DMS 273 (cell line): ENCODE data around the gene CENPN.

Experiments
- DNase-seq: peaks from one replicate; lab custom pipeline; 2025; ENCODE audit not compliant: unreplicated experiment; lab: John Stamatoyannopoulos, UW

CENPN gene

DNA sequence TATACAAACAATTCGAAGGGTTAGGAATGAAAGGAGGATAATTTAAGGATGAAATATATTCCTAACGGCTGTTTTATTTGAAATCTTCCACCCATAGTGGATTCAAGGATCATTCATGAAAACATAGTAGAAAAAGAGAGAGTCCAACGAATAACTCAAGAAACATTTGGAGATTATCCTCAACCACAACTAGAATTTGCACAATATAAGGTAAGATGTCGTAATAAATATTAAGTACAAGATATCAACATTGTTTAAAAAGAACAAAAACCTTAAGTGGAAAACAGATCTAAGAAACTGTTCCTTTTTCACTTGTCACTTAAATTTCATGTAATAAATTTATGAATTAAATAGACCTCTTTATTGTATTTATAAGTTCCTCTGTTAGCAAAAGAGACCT lies 19.4 kb downstream of the CENPN start:
- no peak for DNase-seq

DNA sequence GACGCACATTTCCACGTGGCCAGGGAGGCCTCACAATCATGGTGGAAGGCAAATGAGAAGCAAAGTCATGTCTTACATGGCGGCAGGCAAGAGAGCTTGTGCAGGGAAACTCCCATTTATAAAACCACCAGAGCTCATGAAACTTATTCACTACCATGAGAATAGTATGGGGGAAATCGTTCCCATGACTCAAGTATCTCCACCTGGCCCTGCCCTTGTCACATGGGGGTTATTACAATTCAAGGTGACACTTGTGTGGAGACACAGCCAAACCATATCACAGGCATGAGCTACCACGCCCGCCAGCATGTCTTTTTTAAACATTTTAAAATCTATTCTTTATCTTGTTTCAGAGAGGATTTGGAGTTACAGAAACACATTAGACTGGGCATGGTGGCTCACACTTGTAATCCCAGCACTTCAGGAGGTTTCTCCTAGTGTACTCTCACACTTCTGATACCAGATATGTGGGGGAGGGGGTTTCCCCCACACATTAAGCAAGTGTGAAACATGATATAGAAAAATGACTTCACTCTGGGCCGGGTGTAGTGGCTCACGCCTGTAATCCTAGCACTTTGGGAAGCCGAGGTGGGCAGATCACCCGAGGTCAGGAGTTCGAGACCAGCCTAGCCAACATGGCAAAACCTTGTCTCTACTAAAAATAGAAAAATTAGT lies 23.1 kb downstream of the CENPN start:
- no peak for DNase-seq

DNA sequence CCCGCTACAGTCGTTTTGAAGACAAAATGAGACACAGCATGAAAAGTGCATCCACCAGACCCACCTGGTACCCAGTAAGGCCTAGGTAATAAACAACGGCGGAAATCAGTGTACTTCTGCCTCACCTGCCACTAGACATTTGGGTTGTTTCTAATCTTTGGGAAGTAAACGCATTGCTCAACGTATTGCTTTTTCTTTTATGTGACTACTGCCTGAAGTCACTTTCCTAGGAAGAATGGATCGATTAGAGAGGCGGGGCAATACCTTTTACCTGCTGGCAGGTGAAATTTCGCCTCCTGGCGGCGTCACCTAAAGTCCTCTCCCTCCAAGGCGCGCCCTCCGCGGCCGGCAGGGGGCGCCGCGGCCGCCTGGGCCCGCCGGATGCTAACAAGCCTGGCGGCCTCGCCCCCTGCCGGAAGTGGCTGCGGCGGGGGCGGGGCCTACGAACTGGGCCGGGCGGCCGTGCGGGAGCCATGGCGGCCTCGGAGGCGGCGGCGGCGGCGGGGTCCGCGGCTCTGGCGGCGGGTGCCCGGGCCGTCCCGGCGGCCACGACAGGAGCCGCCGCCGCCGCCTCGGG lies 28.5 kb downstream of the CENPN start, which contains the start of gene ATMIN:
TSS of gene ATMIN (plus strand) at position 445 of the 577 bp plus-strand sequence. CDS start at position 474, 29 bp downstream.
- peak; percentile 97 for DNase-seq

DNA sequence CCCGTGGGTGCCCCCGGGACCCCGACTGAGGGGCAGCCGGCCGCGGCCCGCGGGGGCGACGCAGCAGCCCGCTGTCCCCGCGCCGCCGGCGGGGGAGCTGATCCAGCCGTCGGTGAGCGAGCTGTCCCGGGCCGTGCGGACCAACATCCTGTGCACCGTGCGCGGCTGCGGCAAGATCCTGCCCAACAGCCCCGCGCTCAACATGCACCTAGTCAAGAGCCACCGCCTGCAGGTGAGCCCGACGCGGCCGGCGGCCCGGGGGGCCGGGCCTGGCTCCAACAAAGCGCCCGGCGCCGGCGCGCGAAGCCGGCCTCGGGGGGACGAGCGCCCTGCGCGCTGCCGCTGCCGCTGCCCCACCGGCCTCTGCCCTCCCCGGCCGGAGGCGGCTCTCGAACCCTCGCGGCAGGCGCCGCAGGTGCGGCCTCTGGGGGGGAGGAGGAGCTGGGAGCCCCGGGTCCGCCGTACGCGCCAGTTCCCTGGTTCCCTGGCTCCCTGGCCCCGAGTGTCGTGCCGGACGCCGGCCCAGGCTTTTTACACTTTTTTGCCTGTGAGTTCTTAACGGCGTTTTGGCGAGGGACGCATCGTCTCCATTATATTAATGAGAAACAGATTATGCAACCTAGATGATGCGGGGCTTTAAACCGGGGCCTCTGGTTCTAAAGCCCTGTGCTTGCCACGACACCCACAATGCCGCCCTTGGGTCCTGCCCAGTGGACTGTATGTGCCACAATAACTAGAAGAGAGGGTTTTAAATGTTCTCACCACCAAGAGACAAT lies 29.1 kb downstream of the CENPN start:
- peak; percentile 72 for DNase-seq

DNA sequence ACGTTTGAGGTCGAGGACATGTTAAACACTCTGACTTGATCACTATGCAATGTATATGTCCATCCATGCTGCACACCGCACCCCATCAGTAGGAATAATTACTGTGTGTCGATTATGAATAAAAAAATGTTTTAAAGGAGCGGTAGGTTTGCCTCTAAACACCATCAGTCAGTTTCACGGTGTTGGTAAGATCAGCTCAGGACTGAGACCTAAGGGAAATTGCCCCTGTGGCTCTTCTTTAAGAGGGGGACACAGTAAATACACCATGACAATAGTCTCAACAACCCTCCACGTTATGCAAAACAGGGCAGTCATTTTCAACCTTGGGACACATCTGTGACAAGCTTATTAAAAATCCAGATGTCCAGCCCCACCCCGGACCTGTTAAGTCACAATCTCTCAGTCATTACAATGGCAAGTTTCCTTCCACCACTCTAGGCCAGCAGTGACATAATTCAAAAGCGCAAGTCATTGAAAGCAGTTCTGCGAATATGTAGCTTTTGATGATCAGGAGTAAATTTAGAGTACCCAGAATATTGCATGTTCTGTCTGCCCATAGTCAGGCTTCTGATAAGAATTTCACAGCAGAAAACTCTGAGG lies 29.8 kb downstream of the CENPN start:
- DNase-seq, result peak; percentile 29

DNA sequence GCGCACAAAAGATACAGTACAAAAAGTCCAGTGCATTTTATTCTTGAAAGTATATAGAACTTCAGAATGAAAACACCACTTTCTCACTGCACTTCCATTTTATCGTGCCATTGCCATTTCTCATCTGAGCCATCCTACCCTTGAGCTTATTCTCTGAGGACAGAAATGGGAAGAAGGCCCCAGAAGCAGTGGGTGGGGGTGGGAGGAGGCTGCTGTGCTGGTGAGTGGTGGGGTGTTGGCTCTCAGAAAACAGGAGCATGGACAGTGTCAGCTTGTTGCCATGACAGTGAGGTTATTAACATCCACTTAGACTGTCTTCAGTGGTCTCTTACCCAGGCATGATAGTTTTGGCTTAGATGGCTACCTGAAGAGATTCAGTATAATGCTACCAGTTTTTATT lies 33.1 kb downstream of the CENPN start:
- DNase-seq, result no peak

DNA sequence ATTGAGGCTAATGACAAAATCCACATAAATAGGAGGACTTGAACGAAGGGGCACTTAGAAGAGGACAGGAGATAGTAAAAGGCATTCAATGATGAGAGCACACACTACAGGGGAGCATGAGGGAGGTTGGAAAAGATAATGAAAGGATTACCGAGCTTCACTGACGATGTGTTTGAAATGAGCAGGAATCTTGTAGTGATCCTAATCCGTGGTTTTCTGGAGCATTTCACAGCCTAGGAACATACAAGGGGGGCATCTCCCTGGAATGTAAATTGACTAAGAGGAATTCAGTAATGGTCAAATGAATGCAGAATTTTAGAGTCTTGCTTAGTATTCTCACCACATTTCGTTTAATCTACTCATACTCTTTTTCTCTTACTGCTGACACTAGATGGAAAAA lies 33.8 kb downstream of the CENPN start:
- no peak for DNase-seq

DNA sequence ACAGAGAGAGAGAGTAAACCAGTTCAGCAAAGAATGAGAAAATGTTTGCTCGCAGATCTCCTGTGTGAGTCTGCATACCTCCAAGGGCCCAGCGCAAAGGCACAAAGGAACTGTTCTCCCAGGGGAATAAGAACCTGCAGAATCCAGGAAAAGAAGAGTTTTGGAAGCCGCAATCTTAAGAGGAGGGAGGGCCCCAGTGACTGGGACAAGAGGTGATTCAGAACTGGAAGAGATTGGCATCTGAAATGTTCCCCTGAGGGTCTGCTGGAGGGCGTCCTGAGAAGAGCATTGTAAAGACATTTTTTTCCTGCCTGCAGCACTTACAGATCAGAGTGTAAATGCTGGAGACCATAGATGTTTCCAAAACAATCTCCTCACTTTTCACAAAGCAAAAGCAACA lies 34.7 kb downstream of the CENPN start:
- DNase-seq, result no peak

DNA sequence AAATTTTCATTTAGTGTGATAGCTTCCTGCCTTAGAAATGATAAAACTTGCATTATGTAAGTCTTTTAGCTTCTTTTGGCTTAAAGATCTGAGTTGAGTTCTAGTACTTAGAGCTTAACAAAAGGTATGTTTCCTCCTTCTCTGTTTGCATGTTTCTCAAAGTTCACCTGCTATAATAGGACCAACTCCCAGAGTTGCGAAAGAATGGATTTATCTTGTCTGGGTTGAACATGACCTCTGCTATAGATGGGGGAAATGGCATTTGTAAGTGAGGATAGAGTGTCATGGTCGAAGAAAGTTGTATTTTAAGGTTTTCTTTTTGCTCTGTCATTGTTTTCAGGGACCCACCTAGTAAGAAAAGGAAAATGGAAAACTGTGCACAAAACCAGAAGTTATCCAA lies 35.8 kb downstream of the CENPN start:
- DNase-seq, result no peak

DNA sequence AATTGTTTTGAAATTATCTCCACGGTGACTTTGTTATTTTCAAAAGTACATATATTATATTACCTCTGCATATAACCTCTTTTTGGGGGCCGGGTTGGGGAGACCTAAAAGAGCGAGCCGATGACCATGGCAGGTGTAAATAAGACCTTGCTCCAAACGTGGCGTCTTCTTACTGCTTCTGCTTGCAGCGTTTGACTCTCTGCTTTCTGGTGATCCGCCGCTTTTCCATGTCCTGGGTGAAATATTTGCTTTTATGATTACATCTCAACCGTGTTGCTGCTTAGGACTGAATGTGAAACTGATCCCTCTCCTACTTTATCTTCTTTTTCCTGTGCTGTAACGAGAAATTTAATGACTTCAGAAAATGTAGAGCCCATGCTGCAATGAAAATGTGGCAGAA lies 46.7 kb downstream of the CENPN start:
- no peak for DNase-seq

DNA sequence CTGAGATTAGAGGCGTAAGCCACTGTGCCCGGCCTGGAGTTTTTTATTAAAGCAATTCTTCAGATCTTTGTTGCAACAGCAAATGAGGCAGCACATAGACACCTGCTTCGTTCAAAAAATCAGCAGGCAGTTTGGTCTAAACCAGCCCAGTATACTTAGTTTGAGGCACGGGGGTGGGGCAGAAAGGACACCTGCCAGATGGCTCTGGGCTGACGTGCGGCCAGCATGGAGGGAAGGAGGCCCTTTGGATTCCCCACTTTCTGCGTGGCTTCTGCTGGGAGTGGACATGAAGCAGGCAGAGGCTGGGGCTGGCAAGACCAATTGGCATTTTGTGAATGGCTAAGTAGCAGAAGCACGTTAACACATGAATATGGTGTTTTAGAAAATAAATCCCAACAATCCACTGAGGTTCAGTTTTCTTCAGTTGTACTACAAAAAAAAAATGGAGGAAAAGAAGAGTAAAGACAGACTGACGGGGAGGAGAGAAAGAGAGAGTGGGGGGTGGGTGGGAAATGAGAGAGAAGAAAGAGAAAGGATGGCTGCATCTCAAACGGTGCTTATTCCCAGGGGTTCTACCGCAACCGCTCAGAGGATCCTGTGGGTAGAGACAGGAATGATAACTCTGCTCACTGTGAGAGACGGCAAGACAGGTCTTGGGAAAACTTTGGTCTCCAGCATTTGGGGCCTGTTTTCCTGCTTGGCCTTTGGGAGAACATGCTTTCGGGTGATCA lies 53.7 kb downstream of the CENPN start:
- DNase-seq, result peak; percentile 5

DNA sequence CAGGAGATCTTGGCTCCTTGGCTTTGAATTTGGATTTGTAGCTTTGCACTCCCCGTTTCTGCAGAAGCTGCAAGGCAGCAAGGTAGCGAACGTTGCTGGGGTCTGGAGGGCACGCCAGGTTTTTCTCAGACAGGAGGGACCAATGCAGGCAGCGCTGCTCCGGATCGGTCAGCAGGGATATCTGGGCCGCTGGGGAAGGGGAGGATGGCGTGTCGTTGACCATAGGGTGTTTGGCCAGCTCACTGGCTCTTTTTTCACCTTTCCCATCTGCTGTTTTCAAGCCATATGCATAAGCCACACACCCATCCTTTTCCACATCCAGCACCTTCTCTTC lies 54.3 kb downstream of the CENPN start:
- DNase-seq, result no peak

DNA sequence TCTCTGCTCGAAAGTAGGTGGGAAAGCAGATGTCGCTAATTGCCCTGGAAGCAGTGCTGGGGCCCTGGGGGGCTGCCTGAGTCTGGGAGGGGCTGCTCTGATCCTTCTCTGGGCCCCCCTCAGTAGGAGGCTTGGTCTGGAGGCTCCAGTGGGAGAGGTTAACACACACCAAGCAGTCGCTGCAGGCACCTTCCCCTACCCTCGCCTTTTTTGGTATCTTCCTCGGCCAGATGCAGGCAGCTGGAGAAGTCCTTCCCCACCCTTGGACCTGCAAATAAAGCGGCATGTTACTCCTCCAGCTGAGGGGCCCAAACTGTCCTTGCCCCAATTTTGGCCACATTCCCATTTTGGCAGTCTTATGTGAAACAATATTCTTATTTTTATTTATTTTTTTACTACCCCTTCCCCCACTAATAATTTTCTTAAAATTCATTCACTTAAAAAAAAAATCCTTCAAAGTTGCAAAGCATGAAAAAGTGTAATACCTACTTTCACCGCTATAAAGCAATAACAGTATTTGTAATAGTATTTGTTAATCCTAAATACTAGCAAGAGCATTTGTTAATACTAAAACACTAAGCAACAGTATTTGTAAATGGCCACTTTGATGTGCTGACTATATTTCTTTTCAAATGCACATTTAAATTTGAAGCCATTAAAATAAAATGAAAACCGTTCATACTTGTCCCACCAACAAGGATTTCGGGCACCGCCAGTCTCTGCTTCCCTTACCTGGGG lies 55.0 kb downstream of the CENPN start:
- no peak for DNase-seq

DNA sequence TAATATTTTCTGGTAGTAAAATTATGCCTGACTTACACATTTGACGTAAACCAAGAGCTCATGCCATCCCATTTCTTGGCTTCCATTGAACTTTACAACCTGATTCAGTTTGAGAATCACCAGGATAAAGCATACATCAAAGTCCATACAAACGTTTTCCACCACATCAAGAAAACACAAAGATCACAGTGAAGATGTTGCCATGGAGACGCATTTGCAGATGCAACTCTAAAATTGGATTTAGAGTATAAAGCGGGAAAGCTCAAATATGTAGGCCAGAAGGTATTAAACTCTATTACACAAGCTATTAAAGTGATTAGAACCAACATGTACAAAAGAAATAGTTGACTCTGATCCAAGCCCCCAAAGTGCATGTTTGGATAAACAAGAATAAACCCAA lies 59.7 kb downstream of the CENPN start:
- no peak for DNase-seq

DNA sequence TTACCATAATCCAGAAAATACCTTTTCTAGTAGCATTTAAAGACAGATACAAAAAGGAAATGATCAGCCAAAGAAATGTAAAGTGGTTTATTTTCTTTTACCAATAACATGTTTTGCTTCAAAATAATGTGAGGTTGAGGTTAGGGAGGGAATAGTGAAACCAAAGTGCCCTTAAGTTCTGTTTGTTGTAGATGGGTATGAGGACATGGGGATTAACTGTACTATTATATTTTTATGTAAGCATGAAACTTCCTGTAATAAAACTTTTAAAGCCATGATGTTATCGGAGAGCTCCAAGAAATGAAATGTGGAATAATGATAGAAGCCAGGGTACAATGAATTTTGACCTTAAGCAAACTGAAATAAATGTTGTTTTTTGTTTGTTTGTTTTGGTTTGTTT lies 60.2 kb downstream of the CENPN start:
- no peak for DNase-seq

DNA sequence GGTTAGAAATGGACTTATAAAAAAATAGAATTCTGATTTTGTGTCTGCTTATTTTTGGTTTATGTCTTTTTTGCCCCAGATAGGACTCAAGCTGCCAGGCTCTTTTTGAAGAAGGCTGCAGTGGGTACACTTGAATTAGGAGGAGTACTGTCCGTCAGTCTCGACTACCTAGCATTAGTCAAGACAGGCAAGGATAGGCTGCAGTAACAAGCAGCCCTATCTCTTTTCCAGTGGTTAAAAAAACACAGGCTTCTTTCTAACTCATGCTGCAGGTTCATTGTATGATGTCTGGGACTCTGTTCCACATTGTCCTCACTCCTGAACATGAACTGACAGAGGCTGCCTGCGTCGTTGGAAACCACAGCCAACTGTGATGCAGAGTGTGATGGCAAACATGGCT lies 62.0 kb downstream of the CENPN start:
- DNase-seq, result no peak

DNA sequence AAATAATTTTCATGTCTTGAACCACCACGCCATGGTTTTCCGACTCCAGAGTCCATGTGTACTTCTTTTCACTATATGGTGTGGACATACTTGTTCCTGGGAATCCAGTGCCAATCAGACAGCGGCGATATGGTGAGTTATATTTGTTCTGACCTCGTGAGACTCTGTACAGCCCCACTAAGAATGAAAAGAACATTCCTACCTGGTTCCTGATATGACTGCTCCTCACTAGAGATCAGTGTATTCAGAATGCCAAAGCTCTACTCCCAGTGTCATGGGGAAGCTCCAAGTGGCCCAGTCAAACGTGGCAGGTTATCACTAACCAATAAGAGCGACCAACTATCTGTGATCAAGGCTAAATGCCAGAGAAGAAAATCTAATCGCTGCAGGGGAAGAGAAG lies 64.0 kb downstream of the CENPN start:
- DNase-seq, result no peak

DNA sequence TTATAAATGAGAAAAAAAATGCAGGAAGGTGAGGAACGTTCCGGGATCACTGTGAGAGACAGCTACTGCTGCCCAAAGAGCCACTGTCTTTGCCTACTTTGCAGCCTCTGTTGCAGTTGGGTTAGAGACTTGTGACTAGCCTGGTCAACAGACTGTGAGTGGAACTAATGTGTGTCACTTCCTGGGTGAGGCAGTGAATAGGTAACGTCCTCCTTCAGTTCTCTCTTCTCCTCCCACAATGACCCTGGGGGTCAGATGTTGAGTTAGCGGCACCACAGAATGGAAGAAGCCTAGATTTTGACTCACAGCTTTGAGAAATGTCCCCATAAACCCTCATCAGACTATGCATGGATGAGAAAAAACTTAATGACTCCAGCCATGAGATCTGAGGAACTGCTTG lies 64.8 kb downstream of the CENPN start:
- no peak for DNase-seq

DNA sequence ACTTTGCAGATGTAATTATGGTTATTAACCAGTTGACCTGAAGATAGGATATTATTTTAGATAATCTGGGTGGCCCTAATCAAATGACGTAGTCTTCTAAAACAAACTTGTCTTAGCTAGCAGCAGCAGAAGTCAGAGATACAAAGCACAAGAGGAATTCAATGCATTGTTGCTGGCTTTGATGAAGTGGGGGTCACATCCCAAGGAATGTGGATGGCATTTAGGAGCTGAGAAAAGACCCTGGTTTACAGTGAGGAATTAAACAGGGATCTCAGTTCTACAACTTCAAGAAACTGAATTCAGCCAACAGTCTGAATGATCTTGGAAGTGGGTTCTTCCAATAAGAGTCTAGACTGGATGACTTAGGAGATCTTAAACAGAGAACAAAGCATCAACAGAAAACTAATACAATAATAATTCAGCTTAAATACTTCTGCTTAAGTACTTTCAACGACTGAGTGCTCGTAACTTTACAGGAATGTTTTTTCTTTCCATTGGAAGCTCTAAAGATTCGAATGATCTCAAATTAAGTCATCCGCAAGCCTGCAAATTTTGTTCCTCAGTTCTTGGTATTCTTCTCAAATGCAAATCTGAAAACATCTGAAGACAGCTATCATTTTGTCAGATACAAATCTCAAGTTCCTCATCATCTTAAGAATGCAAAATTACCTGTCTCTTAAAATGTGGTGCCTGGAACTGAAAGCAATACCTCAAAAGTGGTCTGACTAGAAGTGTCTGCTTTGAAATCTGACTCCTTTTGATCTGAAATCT lies 66.7 kb downstream of the CENPN start:
- no peak for DNase-seq

DNA sequence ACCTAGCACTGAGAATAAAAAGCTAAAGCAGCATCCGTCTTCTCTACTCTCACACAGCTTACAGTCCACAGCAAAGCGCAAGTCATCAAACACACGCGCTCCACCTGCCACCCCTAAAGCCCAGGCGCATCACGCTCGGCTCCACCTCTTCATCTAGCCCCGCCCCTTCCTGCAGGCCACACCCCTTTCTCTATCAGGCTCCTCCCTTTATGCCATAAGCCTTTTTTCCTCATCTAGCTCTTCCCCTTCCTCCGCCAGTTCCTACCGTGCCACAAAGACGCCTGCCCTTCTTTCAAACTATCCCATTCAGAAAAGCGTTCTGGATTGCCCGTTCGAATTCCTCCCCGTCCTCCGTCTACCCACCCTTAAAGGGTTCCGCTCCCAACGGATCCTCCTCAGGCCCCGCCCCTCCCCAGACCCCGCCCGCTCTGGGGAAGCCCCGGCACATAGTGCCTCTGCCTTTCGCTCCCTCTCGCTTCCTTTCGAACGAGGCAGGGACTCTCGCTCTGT lies 69.6 kb downstream of the CENPN start:
- peak; percentile 97 for DNase-seq
